ENCODE measurements around the gene JARID2. TPM values are rescaled to one million over a fixed set of nuclear protein-coding genes. Genes with fewer than 3 reads are reported as not detected.
A peak's percentile ranks its signal among the peaks of the same experiment; 100 is the strongest.

JARID2 gene
- total RNA-seq, 4 donors from 2014 or later = 20.0 to 29.4 (median 23.9) TPM

DNA sequence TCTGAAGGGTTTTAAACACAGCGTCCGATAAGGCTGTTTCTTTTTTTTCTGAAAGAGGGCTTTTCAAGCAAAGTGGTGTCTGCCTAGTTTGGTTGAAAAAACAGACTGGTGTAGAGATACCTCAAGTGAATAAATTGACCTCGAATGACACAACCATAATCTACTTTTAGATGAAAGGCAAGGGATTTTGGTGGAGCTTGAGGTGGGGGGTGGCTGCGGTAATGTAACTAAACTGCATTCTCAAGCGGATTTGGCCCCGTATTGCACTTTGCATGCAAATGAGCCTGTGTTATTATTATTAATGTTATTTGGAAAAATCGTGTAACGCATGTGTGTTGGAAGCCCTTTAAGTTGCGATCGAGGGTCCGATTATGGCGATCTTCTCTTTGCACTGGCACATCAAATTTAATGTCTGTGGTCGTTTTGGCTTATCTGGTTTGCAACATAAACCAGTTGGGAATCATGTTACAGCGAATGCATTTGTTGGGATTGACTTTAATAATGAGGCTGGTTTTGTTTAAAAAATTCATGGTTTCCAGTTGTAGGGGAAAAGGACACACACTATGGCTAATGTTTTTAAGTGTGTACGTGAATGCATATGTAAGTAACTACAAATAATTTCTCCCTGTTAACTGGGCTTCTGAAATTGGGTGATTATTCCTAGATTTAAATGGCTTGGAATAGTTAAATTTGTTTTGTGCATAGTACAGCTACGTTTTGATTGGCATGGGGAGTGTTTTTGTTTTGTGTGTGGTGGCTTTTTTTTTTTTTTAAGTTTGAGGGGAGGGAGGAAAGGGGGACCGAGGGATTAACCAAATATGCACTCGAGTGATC lies 1.0 kb downstream of the JARID2 start:
- TF ChIP-seq POLR2AphosphoS5 (IDR thresholded peaks at IDR 0.05) = no peak
- no peak for TF ChIP-seq POLR2A (IDR thresholded peaks at IDR 0.05)
- TF ChIP-seq, protein P1, sequence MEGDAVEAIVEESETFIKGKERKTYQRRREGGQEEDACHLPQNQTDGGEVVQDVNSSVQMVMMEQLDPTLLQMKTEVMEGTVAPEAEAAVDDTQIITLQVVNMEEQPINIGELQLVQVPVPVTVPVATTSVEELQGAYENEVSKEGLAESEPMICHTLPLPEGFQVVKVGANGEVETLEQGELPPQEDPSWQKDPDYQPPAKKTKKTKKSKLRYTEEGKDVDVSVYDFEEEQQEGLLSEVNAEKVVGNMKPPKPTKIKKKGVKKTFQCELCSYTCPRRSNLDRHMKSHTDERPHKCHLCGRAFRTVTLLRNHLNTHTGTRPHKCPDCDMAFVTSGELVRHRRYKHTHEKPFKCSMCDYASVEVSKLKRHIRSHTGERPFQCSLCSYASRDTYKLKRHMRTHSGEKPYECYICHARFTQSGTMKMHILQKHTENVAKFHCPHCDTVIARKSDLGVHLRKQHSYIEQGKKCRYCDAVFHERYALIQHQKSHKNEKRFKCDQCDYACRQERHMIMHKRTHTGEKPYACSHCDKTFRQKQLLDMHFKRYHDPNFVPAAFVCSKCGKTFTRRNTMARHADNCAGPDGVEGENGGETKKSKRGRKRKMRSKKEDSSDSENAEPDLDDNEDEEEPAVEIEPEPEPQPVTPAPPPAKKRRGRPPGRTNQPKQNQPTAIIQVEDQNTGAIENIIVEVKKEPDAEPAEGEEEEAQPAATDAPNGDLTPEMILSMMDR (IDR thresholded peaks at IDR 0.05) = no peak
- TF ChIP-seq EP300 (IDR thresholded peaks at IDR 0.05) = no peak
- Histone ChIP-seq H3K36me3 (no peaks in the 10 kb centered on the region), H3K27ac (peak overlapping the region; percentile 93), H3K4me3 (peak overlapping the region; percentile 57), H3K4me1 (peaks cover 42% of the 10 kb centered on the region), H3K9me3 (no peaks in the 10 kb centered on the region), H3K27me3 (no peaks in the 10 kb centered on the region)
- WGBS = under 1% methylated on average over 18 of the region's 18 CpGs
- no peak for DNase-seq (ENCODE audit: low spot score in 2 of 2)

GRCh38 chr6:15247500-15248450 lies 1.9 kb downstream of the JARID2 start:
- H3K27ac ChIP-seq = peak overlapping the region; percentile 93

DNA sequence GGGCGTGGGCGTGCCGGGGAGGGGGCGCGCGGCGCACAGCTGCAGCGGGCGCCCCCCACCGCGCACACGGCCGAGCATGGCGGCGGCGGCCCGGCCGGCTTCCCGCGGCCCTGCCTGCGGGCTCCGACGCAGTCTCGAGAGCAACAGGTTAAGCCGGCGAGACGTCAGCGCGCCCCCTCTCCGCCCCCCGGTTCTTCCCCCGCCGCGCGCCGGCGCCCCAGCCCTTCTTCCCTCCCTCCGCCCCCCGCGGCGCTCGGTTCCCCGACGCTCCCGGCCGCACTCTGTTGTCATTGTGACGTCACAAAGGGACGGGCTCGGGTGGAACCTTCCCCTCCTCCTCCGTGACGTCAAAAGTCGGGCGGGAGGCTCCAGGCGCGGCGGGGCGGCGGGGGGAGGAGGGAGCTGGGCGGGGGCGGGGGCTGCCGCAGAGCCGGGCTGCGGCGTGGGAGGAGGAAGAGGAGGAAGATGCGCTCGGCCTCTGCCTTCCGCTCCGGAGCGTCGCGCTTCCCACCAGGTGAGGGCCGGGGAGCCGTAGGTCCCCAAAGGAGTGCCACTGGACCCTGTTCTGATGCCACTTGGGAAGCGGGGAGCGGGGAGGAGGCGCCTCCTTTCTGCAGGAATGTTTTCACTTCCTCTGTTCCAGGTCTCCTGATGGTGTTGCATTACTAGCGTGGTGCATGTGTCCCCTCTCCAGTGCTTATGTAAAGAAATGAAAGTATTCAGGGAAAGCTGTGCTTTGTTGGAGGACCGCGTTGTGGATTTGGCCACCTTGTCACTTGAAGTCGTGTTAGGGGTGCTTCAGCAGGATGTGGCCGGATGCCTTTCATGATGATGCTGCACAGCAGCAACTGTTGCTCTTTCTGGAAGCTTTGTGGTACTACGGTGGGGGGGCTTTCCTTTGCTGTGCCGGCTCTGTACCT lies 2.8 kb downstream of the JARID2 start:
- DNase-seq (ENCODE audit: low spot score in 2 of 2) = peak; percentile 97 to 98
- Histone ChIP-seq H3K4me1 (peaks cover 54% of the 10 kb centered on the region), H3K4me3 (peak overlapping the region; percentile 57), H3K9me3 (no peaks in the 10 kb centered on the region), H3K27me3 (no peaks in the 10 kb centered on the region), H3K36me3 (no peaks in the 10 kb centered on the region), H3K27ac (peak overlapping the region; percentile 93)
- TF ChIP-seq POLR2AphosphoS5 (IDR thresholded peaks at IDR 0.05) = peak in 2 of 3 donors; percentile 30 to 75
- TF ChIP-seq POLR2A (IDR thresholded peaks at IDR 0.05) = no peak
- under 1% methylated on average over 10 of the region's 83 CpGs for WGBS

More at GRCh38 chr6:15247500-15248450, 1.9 kb downstream of the JARID2 start:
- H3K36me3 ChIP-seq = no peaks in the 10 kb centered on the region
- peaks cover 51% of the 10 kb centered on the region for H3K4me1 ChIP-seq
- H3K4me3 ChIP-seq = peak overlapping the region; percentile 57
- H3K9me3 ChIP-seq = no peaks in the 10 kb centered on the region
- DNase-seq (ENCODE audit: low spot score in 2 of 2) = peak; percentile 82 to 83
- WGBS = 0% methylated on average over 20 of the region's 75 CpGs
- no peaks in the 10 kb centered on the region for H3K27me3 ChIP-seq
- TF ChIP-seq, protein P1 (IDR thresholded peaks at IDR 0.05) = peak in 1 of 2 donors; percentile 42
- TF ChIP-seq POLR2A (IDR thresholded peaks at IDR 0.05) (no peak), POLR2AphosphoS5 (IDR thresholded peaks at IDR 0.05) (peak in 2 of 3 donors; percentile 35 to 60)

DNA sequence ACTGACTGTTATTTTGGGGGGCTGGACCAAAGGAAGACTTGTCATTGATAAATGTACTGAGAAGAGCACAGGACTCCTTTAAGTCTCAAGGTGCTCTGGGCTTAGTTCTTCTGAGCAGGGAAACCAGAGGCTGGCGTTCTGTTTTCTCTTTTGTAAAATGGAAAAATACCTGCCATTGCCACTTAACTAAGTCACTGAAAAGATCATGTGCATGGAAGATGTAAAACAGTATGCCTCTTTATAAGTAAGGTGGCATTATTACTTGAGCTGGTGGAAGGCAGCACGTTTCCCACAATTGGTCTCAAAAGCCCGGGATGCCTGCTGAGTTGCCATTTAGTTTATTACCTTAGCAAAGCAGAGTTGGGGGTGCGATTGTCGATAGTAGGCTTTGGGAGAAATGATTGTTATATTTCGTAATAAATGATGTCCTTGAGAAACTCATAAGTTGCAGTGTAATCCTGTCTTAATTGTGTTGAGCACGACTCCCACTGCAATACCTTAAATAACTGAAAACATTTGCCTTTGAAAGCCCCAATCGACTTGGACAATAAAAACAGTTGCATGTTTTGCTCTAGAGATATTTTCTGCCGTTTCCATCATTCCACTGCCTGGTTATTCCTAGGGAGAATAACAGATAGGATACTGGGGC lies 3.6 kb downstream of the JARID2 start:
- DNase-seq (ENCODE audit: low spot score in 2 of 2) = no peak
- Histone ChIP-seq H3K4me1 (peaks cover 57% of the 10 kb centered on the region), H3K27ac (peak overlapping the region; percentile 93), H3K36me3 (no peaks in the 10 kb centered on the region), H3K4me3 (peak overlapping the region; percentile 57), H3K9me3 (no peaks in the 10 kb centered on the region), H3K27me3 (no peaks in the 10 kb centered on the region)
- TF ChIP-seq EP300 (IDR thresholded peaks at IDR 0.05) = no peak
- no peak for TF ChIP-seq POLR2AphosphoS5 (IDR thresholded peaks at IDR 0.05)
- TF ChIP-seq, protein P1 (IDR thresholded peaks at IDR 0.05) = no peak
- TF ChIP-seq POLR2A (IDR thresholded peaks at IDR 0.05) = no peak
- WGBS = 8% methylated on average over 9 of the region's 9 CpGs

Data from suprapubic skin (tissue), 4 donors.